Measurements from ENCODE around the gene SERINC1. TPM values are rescaled to one million over a fixed set of nuclear protein-coding genes. Genes with fewer than 3 reads are reported as not detected.
A peak's percentile ranks its signal among the peaks of the same experiment; 100 is the strongest.
"Not testable (repeated sequence)": the region's sequence is repeated elsewhere in the genome, so short reads cannot be mapped to it uniquely, and the experiment has no call there.

SERINC1 gene
- 243 and 282 TPM in 2 replicates for total RNA-seq (ENCODE audit: low replicate concordance)

DNA sequence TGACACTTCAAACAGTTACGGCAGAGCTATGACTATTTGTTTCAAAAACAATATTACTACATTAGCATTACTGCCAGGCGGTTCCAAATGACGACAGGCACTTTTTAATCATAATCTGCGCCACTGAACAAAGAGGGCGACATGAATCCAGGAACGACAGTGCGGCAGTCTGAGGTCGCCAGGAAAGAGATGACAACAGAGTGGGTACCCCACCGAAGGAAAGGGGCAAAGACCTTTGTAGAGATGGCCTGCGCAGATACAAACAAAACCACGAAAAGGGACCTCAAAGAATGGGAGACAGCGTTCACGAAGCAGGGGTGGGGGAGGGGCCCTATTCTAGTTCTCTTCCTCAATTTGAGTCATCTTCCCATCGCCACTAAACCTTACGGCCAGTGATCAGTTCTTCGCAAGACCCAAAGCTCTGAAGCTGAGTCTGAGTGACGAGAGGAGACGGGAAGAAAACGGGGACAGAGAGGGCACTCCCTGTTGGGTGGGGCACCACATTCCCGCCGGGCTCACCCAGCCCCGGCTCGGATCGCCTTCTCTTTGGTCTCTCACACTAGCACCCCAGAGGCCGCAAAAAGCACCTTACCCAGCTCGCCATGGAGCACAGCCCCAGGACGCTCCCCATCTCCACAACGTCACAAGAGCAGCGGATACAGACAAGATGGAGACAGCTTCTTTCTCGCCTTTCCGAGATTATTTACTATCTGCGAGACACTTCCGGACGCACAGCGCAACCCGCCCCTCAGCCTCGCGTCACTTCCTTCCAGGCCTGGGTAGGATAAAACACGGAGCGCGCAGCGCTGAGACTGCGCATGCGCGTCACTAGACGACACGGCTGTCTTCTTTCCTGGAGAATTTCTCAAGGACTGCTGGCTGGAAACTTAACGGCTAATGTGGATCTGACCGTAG, at the start of gene SERINC1:
TSS of gene SERINC1 (minus strand) at position 701 of the 915 bp plus-strand sequence. CDS start at position 631, 70 bp downstream.
- peak within 1 kb of the TSS; percentile 99 for H3K4me3 ChIP-seq (ENCODE audit: low read depth, low read length)
- no peak for TF ChIP-seq CTCF (IDR thresholded peaks at IDR 0.05; ENCODE audit: insufficient read depth, low read length)
- DNase-seq (ENCODE audit: low read depth) = peak; percentile 97

- no peak overlapping the region for H3K4me3 ChIP-seq (ENCODE audit: low read depth, low read length)
- TF ChIP-seq CTCF (IDR thresholded peaks at IDR 0.05; ENCODE audit: insufficient read depth, low read length) = no peak
- DNase-seq (ENCODE audit: low read depth) = no peak
Observed at GRCh38 chr6:122511193-122511924, 39.8 kb upstream of the SERINC1 start.

DNA sequence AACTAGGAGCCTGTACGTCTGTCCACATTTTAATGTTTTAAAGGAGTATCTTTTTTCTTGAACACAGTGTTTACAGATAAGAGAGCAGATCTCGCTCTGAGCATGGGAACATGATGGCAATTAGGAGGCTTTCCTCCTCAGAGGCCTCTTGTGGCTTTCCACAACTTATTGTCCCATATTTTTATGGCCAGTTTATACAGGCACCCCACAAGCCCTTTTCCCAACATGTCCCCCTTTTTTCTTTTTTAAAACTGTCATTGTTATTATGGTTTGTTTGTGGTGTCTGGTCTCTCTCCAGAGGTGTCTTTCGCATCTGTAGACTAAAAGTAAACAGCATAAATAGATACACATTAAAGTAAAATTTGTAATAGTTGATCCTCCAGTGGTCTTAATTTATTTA, 33.6 kb upstream of the SERINC1 start:
- not testable (repeated sequence) for DNase-seq (ENCODE audit: low read depth); H3K4me3 ChIP-seq (ENCODE audit: low read depth, low read length)

GRCh38 chr6:122501475-122501874, 29.9 kb upstream of the SERINC1 start:
- no peak for DNase-seq (ENCODE audit: low read depth)
- TF ChIP-seq CTCF (IDR thresholded peaks at IDR 0.05; ENCODE audit: insufficient read depth, low read length) = no peak
- H3K4me3 ChIP-seq (ENCODE audit: low read depth, low read length) = no peak overlapping the region

DNA sequence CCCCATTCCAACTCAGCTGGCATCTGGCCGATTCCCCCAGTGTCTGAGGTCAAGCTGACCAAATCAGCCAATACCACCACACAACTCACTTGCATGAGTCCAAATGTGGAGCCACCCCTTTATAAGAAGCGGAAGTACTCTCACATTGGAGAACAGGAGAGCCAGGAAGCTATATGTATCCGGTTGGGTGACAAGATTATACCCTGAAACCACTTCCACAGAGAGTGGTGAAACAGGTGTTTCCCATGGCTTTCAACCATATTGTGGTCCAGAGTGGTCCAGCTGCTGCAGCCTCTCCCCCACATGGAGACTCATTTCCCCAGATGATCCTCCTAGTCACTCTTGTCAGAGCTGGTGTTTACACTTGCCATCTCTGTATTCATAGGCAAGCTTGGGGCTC, 24.0 kb upstream of the SERINC1 start:
- no peak overlapping the region for H3K4me3 ChIP-seq (ENCODE audit: low read depth, low read length)
- no peak for TF ChIP-seq CTCF (IDR thresholded peaks at IDR 0.05; ENCODE audit: insufficient read depth, low read length)
- DNase-seq (ENCODE audit: low read depth) = no peak

GRCh38 chr6:122494665-122495272, 23.2 kb upstream of the SERINC1 start:
- no peak for DNase-seq (ENCODE audit: low read depth)
- no peak overlapping the region for H3K4me3 ChIP-seq (ENCODE audit: low read depth, low read length)
- TF ChIP-seq CTCF (IDR thresholded peaks at IDR 0.05; ENCODE audit: insufficient read depth, low read length) = no peak

Data from fibroblast of the aortic adventitia (primary cell).